Transverse colon (tissue), 4 donors: Measurements from ENCODE around the gene CNTNAP2.

Experiments used
- EP300 ChIP-seq: sonication (generic); formaldehyde crosslinking; IDR thresholded peaks from one replicate; pipeline ENCODE4 v1.6.1; 2017; ENCODE audit warnings: antibody characterized with exemption, low read depth
- POLR2A ChIP-seq: fragments of 450-650 bp; IDR thresholded peaks from one replicate; pipeline ENCODE4 v1.6.1; 2016; ENCODE audit warnings: antibody characterized with exemption, mild to moderate bottlenecking, moderate library complexity
- POLR2AphosphoS5 ChIP-seq, 3 donors: sonication (generic); formaldehyde crosslinking; IDR thresholded peaks; one replicate each; pipeline ENCODE4 v1.6.1; 2016; ENCODE audit warnings: antibody characterized with exemption in 3 of 3
- TF ChIP-seq, protein P1 (sequence below), 5 experiments: fragments of 200-600 bp in 3 of 5; fragments of 450-650 bp in 2 of 5; sonication (generic) in 3 of 5; IDR thresholded peaks; 1 replicate in 2 of 5; 2 replicates in 3 of 5; pipeline ENCODE4 v1.5.1; 2016 to 2017; ENCODE audit warnings: antibody characterized with exemption in 5 of 5, inconsistent platforms in 3 of 5, mild to moderate bottlenecking in 2 of 5, moderate library complexity in 1 of 5

DNA sequence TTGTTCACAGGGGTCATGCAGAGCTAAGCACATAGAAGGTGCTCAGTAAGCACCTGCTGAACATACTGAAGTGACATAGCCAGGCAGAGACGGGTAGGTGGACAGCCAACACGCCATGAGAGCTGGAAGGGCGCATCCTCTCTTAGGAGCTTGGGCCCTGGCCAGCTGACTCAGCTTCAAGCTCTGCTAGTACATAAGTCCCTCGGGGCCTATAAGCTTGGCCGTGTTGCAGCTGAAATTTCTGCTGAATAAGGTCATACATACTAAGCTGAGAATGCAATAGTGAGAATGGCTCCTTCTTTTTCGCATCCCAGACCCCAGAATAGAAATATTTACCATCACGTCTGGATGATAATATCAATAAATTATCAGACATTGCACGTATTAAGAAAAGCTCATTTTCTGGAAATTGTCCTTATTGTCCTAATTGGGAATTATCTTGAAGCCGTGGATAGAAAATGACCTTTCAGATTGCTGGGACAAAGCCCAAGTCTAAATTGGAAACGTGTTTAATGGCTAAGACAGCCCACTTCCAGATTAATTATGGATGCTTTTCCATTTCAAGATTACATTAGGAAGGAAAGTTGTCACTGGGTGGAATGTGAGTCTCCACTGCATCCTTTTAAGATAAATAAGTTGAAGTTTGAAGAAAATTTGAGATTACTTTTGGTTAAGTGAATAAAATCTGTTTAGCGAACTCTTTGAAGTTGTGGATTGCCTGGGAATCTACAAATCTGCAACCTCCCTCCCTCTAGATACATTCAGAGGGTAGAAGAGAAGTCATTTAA is 2186.9 kb downstream of the CNTNAP2 start:
- TF ChIP-seq, protein P1, sequence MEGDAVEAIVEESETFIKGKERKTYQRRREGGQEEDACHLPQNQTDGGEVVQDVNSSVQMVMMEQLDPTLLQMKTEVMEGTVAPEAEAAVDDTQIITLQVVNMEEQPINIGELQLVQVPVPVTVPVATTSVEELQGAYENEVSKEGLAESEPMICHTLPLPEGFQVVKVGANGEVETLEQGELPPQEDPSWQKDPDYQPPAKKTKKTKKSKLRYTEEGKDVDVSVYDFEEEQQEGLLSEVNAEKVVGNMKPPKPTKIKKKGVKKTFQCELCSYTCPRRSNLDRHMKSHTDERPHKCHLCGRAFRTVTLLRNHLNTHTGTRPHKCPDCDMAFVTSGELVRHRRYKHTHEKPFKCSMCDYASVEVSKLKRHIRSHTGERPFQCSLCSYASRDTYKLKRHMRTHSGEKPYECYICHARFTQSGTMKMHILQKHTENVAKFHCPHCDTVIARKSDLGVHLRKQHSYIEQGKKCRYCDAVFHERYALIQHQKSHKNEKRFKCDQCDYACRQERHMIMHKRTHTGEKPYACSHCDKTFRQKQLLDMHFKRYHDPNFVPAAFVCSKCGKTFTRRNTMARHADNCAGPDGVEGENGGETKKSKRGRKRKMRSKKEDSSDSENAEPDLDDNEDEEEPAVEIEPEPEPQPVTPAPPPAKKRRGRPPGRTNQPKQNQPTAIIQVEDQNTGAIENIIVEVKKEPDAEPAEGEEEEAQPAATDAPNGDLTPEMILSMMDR (IDR thresholded peaks at IDR 0.05), result no peak
- no peak for TF ChIP-seq POLR2A
- TF ChIP-seq POLR2AphosphoS5 (IDR thresholded peaks at IDR 0.05), result no peak
- no peak for TF ChIP-seq EP300
